ENCODE data around the gene LDHAL6B.

LDHAL6B gene

DNA sequence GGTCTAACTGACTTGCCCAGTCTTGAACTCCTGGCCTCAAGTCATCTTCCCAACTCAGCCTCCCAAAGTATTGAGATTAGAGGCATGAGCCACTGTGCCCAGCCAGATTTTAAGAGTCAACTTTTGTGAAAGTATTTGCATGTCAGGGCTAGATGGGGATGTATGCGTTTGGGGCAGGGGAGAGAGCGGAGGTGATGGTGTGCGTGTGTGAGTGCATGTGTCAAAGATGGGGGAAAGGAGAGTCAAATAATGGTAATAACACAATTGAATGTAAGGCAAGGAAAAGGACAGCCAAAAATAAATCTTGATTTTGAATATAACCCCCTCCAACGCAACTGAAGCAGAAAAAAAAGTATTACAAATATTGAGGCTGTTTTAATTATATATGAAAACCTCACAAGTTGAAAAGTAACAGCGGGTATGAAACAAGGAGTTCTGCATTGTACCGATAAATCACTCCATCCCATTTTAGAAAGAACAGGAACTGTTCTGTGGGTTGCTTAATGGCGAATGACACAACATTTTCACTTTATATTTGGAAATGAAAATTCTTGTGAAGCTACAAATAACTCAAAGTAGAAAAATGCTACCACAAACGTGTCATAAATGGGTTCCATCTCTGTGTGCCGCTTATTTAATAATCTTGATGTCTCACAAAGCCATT lies 29.9 kb upstream of the LDHAL6B start:
- DNase-seq: no peak

DNA sequence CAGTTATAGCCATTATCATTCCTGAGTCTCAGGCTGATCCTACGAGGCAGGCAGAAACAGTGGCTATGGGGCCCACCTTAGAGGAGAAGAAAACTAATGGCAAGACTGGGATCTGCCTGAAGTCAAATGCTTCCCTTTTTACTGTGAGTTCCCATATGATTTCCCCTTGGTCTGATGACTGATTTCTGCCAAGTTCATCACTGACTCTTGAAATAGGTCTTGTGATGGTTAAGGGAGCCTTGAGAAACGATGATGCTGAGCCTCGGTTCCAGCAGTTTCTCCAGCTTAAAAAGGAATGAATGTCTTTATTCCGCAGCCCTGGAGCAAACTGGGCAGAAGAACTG lies 29.4 kb upstream of the LDHAL6B start:
- DNase-seq: no peak

DNA sequence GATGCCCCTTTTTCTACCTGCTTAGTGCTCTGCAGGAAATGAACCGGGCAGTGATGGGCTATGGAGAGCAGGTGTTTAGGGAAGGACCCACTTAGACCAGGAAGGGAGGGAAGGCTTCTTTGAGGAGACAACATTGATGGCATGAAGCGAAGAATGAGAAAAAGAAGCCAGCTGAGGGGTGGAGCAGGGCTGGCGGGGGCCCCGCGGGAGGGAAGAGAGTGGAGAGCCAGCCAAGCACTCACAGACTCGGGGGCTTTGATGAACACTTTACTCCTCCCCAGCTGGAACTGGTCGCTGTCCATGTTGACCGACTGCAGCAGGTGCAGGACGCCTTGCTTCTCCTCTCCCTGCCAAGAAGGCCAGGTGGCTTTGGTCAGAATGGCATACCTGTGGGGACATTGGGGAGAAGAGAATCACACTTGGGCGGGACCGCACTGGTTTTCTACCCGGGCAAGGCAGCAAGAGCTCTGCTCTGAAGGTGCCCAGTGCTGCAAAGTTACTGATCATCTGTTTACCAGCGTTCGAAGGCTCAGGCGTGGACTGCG lies 28.4 kb upstream of the LDHAL6B start:
- no peak for DNase-seq

DNA sequence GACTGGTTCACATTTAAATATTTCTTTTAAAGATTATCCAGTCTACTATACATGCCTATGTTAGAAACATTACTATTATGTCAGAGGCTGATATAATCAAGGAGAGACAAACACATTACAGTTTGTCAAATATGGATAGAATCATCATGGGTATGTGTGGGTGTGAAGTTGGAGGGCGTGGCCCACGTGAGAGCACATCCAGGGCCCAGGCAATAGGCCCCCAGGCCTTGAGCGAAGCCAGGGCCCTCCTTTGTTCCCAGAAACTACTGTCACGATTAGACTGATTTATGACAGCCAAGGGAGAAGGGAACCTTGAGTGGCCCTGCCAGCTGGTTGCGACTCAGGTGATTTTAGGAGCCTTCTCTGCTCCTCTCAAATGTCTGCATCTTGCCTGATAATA lies 26.9 kb upstream of the LDHAL6B start:
- DNase-seq: no peak

DNA sequence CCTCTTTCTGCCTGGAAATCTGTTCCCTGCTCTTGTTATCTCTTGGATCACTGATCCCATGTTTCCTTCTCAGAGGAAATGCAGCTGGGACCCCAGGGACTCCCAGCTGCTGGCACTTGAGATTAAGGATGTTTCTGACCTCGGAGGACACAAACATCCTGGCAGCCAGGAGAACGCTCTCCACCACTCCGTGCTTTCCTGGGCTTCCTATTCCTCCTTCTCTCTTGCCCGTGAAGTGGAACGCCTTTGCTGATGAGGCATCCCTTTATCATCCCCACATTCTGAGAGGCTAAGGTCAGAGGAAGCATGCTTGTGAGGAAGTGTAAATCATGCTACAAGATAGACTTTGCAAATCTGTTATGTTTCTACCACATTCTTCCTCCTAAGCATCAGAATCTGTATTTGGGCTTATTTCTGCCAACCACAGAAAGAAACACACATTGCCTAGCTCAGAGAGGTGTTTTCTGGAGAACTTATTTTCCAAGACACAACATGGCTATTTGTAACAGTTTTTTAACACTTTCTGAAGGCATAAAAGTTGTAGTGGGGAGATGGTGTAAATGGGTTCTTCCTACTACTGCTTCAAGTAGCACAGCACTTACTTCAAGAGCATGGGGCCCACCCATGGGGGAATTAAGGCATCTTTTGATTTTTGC lies 25.6 kb upstream of the LDHAL6B start:
- no peak for DNase-seq

DNA sequence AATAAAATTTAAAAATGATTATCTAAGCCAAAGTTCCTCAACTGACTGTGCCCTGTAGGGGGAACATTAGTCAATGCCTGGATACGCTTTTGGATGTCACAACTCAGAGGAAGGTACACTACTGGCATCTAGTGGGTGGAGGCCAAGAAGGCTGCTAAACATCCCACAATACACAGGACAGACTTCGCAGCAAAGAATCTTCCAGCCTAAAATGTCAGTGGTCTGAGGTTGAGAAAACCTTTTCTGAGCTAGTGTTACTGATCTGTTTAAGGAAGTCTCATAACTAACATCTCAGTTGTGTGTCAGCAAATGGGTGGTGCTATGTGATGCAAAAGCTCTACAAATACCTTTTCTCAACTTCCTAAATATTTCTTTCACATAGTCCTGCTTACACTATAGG lies 20.9 kb upstream of the LDHAL6B start:
- DNase-seq: no peak

DNA sequence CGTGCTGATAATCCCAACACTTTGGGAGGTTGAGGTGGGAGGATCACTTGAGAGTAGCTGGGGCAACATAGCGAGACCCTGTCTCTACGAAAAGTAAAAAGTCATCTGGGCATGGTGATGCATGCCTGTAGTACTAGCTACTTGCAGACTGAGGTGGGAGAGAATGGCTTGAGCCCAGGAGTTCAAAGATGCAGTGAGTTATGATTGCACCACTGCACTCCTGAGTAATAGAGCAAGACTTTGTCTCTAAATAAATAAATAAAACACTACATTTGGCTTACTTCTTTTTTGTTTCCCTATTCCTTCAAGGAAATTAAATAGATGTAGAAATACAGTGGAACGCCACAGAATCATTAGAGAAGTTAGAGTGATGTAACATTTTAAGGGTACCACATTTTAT lies 20.1 kb upstream of the LDHAL6B start:
- no peak for DNase-seq

DNA sequence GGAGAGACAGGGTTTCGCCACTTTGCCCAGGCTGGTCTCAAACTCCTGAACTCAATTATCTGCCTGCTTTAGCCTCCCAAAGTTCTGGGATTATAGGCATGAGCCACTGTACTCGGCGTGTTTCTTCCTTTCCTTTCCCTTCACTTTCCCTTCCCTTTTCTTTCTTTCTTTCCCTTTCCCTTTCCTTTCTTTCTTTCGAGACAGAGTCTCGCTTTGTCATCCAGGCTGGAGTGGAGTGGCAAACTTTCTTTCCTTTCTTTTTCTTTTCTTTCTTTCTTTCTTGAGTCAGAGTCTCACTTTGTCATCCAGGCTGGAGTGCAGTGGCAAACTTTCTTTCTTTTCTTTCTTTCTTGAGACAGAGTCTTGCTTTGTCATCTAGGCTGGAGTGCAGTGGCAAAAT lies 17.4 kb upstream of the LDHAL6B start:
- no peak for DNase-seq

DNA sequence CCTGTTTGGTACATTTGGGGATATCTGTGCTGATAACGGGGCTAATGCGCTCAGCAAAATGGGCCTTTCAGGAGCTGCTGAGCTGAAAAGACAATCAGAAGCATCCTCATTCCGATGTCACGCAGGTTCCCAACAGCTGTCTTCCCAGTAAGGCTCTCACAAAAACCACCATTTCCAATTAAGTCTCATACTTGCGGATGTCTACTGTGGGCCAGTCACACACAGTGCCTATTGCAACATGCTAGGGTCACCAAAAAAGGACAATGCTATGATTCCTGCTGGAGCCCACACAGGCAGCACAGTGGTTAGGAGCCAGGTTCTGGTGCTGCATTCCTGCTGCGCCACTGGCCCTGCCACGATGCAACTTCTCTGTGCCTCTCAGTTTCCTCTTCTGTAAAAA lies 16.4 kb upstream of the LDHAL6B start:
- no peak for DNase-seq

DNA sequence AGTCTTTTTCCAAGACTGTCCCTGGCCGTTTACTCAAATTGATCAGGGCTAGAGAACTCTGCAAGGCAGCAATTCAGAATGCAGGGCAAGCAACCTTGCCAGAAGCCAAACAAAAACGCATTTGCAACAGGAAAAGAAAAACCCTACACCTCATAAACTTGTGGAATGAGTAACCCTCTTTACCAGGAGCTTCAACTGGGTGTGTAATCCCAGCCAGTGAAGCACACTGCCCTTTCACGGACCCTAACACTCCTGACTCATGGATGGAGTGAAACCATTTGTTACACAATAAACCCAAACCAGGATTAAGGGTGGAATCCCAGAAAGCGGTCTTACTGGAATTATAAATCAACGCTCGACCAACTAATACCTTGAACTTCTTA lies 14.8 kb upstream of the LDHAL6B start:
- DNase-seq: no peak

DNA sequence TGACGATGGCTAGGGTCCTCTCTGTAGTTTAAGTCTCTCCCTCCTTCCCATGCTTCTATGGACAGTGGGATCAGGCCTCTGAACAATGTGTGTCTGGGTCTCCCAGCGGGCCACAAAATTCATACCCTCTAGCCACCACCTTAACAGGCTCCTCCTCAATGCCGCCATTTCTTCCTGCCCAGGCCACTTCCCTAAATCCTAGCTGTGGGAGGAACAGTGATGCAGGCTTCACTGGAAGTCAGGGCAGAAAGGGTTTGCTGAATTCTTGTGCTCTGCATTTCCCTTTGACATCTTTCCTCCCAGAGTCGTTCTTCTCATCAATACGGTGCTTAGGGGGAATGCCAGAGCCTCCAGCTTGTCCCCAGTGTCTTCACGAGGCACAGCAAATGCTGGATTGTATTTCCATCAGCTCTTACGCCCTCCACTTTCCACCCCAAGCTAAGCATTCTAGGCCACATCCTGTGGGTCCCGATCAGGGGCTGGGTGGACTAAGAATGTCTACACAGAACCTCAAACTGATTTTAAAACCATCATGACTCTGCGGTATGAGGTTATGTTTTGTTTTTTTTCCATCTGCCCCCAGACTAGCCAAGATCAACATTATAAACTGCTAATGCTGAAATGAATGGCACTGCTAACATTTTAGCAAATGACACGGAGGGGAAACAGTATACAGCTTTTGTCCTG lies 11.9 kb upstream of the LDHAL6B start:
- no peak for DNase-seq

DNA sequence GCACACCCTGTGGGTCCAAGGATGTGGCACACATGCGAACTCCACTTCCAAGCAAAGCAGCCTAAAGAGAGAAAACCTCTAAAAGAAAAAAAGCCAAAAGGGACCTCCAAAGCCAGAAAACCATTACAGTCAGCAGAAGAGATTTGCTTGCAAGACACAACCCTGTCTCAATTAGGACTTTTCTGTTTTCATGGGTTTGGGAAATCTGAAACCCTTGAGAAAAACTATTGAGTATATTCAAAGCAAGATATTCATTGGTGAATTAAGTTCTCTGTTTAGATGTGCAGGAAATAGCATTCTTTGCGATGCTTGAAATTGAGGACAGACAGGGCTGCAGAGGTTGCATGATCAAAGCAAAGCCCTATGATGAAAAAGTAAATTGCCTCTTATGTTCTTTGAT lies 10.2 kb upstream of the LDHAL6B start:
- DNase-seq: no peak

DNA sequence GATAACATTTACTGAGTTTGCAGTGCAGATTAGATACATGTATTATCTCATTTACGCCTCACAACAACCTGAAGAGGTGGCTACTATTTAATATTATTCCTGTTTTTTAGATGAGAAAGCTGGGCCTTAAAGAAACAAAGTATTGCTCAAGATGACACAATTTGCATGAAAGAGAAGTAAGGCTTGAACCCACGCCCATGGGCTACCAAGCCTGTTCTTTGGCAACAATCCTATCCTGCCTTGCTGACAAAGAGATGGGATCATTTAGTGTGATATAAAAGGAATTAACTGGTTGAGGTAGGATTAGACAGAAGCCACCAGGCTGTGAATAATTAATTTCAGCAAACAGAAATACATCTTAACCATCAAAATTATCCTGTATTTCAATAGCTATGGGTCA lies 9.2 kb upstream of the LDHAL6B start:
- DNase-seq: no peak

DNA sequence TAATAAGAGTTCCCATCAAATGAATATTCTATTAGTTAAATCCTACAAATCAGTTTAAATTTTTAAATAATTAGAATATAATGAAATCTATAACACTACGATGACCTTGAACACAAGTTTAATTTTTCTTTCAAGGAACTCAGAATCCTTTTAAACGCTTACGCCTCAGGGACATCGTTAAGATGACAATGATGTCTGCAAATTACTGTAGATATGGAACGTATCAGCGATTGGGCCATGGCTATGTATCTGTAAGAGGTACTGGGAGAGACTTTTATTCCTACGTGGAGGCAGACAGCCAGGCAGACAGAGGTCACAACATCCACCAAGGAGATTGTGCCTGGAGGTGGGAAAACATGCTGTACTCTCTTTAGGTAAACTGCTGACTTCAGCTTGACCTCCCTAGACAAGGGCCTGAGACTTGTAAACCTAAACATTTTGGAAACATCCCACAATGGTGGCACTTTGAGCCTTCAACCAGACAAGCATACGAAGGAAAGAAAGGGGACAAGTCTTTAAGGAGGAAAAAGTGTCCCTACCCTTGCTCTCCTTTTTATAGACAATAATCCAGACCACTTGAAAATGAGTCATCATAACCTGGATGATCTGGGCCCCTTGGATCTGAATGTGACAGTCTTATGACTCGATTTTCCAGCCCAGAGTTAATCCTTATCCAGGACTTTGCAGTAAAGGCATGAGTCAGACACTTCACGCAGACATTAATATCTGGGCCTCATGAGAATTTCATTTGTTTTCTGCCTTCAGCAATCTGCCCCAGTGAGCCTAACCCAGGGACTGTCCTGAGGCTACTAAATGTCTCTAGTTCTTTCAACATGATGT lies 6.8 kb upstream of the LDHAL6B start:
- no peak for DNase-seq

DNA sequence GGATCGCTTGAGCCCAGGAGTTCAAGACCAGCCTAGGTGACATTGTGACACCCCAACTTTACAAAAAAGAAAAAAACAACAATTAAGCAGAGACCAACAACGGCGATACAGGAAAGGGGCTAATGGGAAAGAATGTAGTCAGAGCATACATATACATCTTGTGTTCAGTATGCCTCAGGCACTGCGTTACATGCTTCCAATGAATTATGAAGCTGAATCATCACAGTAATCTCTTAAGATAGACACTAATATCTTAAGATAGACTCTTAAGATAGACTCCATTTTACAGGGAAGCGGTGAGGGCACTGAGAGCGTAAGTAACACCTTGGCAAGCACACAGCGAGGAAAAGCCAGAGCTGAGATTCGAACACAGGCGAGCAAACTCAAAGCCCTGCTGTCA lies 6.1 kb upstream of the LDHAL6B start:
- DNase-seq: no peak

DNA sequence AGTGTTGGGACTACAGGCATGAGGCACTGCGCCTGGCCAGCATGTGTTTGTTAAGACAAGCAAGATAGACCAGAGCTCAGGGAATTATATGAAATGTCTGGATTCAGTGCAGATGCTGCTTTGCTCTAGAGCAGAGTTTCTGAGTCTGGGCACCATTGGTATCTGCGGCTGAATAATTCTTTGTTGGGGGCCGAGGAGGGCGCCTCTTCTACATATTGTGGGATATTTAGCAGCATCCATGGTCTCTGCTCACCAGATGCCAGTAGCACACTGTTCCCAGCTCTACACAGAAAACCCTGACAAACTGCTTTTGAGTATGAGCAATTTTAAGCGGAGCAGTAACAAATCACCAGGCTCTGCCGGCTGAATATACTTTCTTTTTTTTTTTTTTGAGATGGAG lies 3.6 kb upstream of the LDHAL6B start:
- no peak for DNase-seq

DNA sequence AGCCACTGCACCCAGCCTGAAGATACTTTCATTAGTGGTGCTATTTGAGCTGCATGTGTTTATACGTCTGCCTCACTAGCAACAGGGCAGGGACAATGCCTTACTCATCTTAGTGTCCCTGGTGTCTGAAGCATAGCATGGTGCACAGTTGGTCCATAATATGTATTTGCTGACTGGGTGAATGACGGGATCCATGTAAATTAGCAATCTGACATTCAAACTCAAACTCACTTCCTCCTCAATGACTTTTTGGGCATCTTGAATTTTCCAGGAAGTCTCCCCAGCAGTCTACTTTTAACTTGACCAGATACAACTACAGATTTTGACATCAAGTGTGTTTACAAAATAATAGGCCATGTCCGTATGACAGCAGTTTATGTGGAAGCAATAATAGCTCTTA lies 3.0 kb upstream of the LDHAL6B start:
- DNase-seq: no peak

DNA sequence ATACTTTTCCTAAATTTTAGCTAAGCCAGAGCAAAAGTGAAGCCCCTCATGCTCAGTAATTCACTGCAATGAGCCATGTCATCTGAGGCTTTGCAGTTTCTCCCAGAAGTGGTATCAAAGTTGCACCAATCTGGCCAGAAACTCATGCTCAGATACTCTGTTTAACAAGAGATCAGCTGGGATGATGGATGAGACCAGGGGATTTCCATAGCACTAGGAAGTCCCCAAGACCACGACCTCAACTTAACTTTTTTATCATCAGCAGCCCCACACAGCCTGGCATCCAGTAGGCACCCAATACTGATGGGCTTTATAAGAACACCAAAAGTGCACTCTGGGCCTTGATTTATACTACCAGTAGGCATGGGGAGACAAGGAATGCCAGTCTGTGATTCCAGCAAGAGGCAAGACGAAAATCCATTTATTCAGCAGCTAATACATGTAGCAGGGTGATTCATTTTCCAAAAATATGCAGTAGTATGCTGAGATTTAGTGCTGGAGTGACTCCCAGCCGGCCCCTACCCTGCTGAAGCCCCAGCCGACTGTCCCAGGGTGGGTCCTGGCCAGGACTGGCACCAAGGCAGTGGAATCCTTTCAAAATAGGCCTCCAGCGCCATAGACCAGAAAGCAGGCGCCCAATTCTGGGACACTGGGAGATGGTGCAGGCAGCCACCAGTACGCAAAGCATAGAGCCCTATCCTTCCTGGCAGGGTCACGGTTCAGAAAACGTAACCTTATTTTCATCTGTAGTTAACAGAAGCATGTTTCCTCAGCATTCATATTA lies 612 bp upstream of the LDHAL6B start:
- no peak for DNase-seq

DNA sequence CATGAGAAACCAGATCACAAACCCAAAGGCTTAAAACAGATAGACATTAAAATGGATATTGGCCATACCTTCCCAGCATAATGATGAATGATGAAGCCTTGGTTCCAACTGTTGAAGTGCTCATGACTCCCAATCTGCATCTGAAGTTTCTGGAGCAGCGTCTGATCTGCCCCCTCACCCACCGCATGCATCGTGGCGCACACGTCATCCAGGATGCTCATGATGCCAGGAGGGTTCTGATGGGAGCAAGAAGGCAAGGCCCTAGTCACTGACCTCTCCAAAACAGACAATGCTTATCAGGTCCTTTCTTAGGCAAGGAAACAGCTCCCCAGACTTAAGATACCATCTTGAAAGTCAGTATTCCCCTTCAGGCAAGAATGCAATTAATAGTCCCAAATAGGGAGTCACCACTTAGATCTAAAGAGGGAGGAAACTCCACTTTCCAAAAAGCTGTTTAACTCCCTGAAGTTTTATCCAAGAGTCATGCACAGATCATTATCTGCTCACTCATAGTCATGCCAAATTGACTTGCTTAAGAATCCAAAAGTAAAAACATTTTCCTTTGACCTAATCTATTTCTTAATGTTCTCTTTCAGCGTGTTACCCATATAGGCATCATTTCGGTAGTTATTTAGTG lies 2.1 kb downstream of the LDHAL6B start:
- no peak for DNase-seq

DNA sequence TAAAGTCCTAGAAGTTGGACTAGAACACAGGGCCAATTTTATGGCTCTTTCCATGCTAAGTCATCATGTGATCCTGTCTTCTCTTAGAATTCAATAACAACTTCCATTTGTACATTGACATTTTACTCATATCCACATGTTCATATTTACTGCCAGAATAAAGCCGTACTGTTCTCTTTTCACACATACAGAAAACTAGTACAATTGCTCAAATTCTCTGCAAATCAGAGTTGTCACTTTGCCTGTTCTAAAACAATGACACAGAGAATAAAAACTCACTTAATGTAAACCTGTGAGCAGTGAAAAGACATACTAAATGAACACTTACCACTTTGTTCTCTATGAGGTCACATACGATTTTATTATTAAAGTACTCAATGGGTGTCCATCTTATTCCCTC lies 3.5 kb downstream of the LDHAL6B start:
- DNase-seq: no peak

DNA sequence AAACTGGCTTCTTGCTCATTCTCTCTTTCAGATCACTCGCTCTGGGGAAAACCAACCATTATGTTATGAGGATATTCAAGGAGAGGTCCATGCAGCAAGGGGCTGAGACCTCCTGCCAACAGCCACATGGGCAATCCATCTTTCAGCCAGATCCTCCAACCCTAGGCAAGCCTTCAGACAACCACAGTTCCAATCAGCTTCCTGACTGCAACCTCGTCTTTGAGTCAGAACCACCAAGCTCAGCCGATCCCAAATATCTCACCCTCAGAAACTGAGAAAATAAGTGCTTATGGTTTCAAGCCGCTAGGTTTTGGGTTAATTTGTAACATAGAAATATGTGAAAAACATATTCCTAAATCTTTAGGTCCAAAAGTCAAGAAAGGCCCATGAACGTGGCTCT lies 10.3 kb downstream of the LDHAL6B start:
- DNase-seq: no peak

All from right kidney (tissue), 1 donor.